22Rv1 (cell line): ENCODE measurements around the gene KIDINS220.

Experiments used
- CTCF ChIP-seq: fragments of 450-650 bp; IDR thresholded peaks from 2 replicates; pipeline ENCODE4 v1.5.1; 2017; ENCODE audit warnings: mild to moderate bottlenecking
- ZFX ChIP-seq: fragments of 450-650 bp; IDR thresholded peaks from 2 replicates; pipeline ENCODE4 v1.6.1; 2017; ENCODE audit warnings: antibody characterized with exemption, borderline replicate concordance

- no peak for TF ChIP-seq CTCF
- TF ChIP-seq ZFX, result no peak
Observed at GRCh38 chr2:8681786-8682692, 155.4 kb downstream of the KIDINS220 start, which contains the start of gene ID2.
